H1 (cell line): ENCODE results near the gene FBXL12.

Experiments
- BCL11A ChIP-seq, 2 experiments: IDR thresholded peaks; one replicate each; pipeline ENCODE4 v1.6.1; 2011; ENCODE audit warnings: low read depth in 2 of 2, low read length in 2 of 2, mild to moderate bottlenecking in 2 of 2
- BRCA1 ChIP-seq: IDR thresholded peaks from 2 replicates; pipeline ENCODE4 v1.6.1; 2012; ENCODE audit warnings: low read depth, low read length, improper control_type of control experiment
- CHD2 ChIP-seq: IDR thresholded peaks from 2 replicates; pipeline ENCODE4 v1.6.1; 2012; ENCODE audit warnings: low read length, improper control_type of control experiment
- CTCF ChIP-seq, 3 experiments: IDR thresholded peaks; 1 replicate in 2 of 3; 2 replicates in 1 of 3; pipeline versions ENCODE4 v1.5.1 to v1.6.1; 2011; ENCODE audit warnings: low read length in 3 of 3, mild to moderate bottlenecking in 3 of 3, inconsistent platforms in 2 of 3, low read depth in 1 of 3, moderate library complexity in 1 of 3; ENCODE audit not compliant: insufficient read depth in 1 of 3; ENCODE audit errors: control extremely low read depth in 1 of 3
- EP300 ChIP-seq, 2 experiments: IDR thresholded peaks; 1 replicate in 1 of 2; 2 replicates in 1 of 2; pipeline ENCODE4 v1.6.1; 2011 to 2012; ENCODE audit warnings: low read depth in 2 of 2, low read length in 2 of 2, mild to moderate bottlenecking in 2 of 2, borderline replicate concordance in 1 of 2, inconsistent platforms in 1 of 2, moderate library complexity in 1 of 2
- EZH2 ChIP-seq: fragments of 200-600 bp; sonication (generic); IDR thresholded peaks from 2 replicates; pipeline ENCODE4 v1.7.1; 2012; ENCODE audit warnings: low read depth, mild to moderate bottlenecking, moderate library complexity, low read length, inconsistent platforms; ENCODE audit not compliant: severe bottlenecking
- JUND ChIP-seq: IDR thresholded peaks from 2 replicates; pipeline ENCODE4 v1.6.1; 2011; ENCODE audit warnings: mild to moderate bottlenecking, improper control_type of control experiment, low read length
- NANOG ChIP-seq: IDR thresholded peaks from 2 replicates; pipeline ENCODE4 v1.6.1; 2011; ENCODE audit warnings: low read length, low read depth, mild to moderate bottlenecking, inconsistent platforms; ENCODE audit not compliant: insufficient read depth, poor library complexity, severe bottlenecking
- POLR2AphosphoS5 ChIP-seq: IDR thresholded peaks from 2 replicates; pipeline ENCODE4 v1.6.1; 2011; ENCODE audit warnings: low read depth, low read length
- POU5F1 ChIP-seq: IDR thresholded peaks from 2 replicates; pipeline ENCODE4 v1.6.1; 2011; ENCODE audit warnings: low read depth, mild to moderate bottlenecking, low read length, moderate library complexity
- SRF ChIP-seq: IDR thresholded peaks from 2 replicates; pipeline ENCODE4 v1.6.1; 2011; ENCODE audit warnings: mild to moderate bottlenecking, low read depth, low read length, moderate library complexity
- TCF12 ChIP-seq: IDR thresholded peaks from 2 replicates; pipeline ENCODE4 v1.6.1; 2011; ENCODE audit warnings: low read depth, mild to moderate bottlenecking, low read length

GRCh38 chr19:9839415-9839814 is 20.5 kb upstream of the FBXL12 start:
- TF ChIP-seq BRCA1 (no peak), TCF12 (no peak), CTCF (IDR thresholded peaks at IDR 0.05; ENCODE audit: control extremely low read depth in 1 of 3, insufficient read depth in 1 of 3, low read depth in 1 of 3, low read length in 3 of 3) (no peak), POU5F1 (no peak), CHD2 (no peak), EZH2 (no peak), EP300 (IDR thresholded peaks at IDR 0.05; ENCODE audit: borderline replicate concordance in 1 of 2, low read depth in 2 of 2, low read length in 2 of 2) (no peak), NANOG (no peak), JUND (no peak), BCL11A (IDR thresholded peaks at IDR 0.05; ENCODE audit: low read depth in 2 of 2, low read length in 2 of 2) (no peak), SRF (no peak), POLR2AphosphoS5 (no peak)
